PC-9 (cell line): Measurements from ENCODE around the gene TBXT. TPM values are rescaled to one million over a fixed set of nuclear protein-coding genes. Genes with fewer than 3 reads are reported as not detected.

Experiments
- BruUV-seq: library from RNA; stranded (reverse); fragments of 400-500 nt; replicated peaks from 2 replicates; lab custom pipeline; 2021; lab: Mats Ljungman, UMichigan
- CTCF ChIA-PET: fragments of 300-600 bp; sonication (Branson Sonifier 250); formaldehyde crosslinking; loops from one replicate; lab custom pipeline; 2022; ENCODE audit warnings: antibody characterized with exemption; lab: Charles Lee
- POLR2A ChIA-PET: fragments of 300-600 bp; sonication (Branson Sonifier 250); formaldehyde crosslinking; loops from one replicate; lab custom pipeline; 2022; ENCODE audit warnings: antibody characterized with exemption; ENCODE audit not compliant: unreplicated experiment; lab: Charles Lee
- DNase-seq, 2 experiments: peaks; one replicate each; pipeline versions ENCODE4 v3.0.0 to v3.0.0-alpha.2; 2015 to 2022; ENCODE audit warnings: mixed read lengths in 1 of 2
- H2AFZ ChIP-seq: fragments of 200-600 bp; sonication (generic); 2 replicates; pipeline ENCODE4 v1.8.1; 2017; ENCODE audit warnings: antibody characterized with exemption
- H3F3A ChIP-seq: fragments of 200-600 bp; sonication (generic); 2 replicates; pipeline ENCODE4 v1.8.1; 2017; ENCODE audit warnings: antibody characterized with exemption, mild to moderate bottlenecking, low read depth; ENCODE audit not compliant: insufficient read depth
- H3K27ac ChIP-seq: fragments of 200-600 bp; sonication (generic); 2 replicates; pipeline ENCODE4 v1.6.1; 2016; ENCODE audit warnings: mixed run types
- H3K27me3 ChIP-seq: fragments of 200-600 bp; sonication (generic); 2 replicates; pipeline ENCODE4 v1.6.1; 2016; ENCODE audit warnings: low read depth, mixed run types; ENCODE audit not compliant: insufficient read depth
- H3K36me3 ChIP-seq: fragments of 200-600 bp; sonication (generic); 2 replicates; pipeline ENCODE4 v1.6.1; 2016; ENCODE audit warnings: low read depth, mixed run types
- H3K4me1 ChIP-seq: fragments of 200-600 bp; sonication (generic); replicated peaks from 2 replicates; pipeline ENCODE4 v1.6.1; 2016; ENCODE audit warnings: mixed run types; ENCODE audit not compliant: insufficient read depth
- H3K4me2 ChIP-seq: fragments of 200-600 bp; sonication (generic); 2 replicates; pipeline ENCODE4 v1.6.1; 2017; ENCODE audit warnings: mixed run types
- H3K4me3 ChIP-seq: fragments of 200-600 bp; sonication (generic); 2 replicates; pipeline ENCODE4 v1.6.1; 2016; ENCODE audit warnings: mixed run types
- H3K79me2 ChIP-seq: fragments of 200-600 bp; sonication (generic); 2 replicates; pipeline ENCODE4 v1.6.1; 2017; ENCODE audit warnings: low read depth, mixed run types
- H3K9me2 ChIP-seq: fragments of 200-600 bp; sonication (generic); 2 replicates; pipeline ENCODE4 v1.8.1; 2017; ENCODE audit warnings: mild to moderate bottlenecking; ENCODE audit not compliant: insufficient read depth
- H3K9me3 ChIP-seq: fragments of 200-600 bp; sonication (generic); 2 replicates; pipeline ENCODE4 v1.8.1; 2016; ENCODE audit warnings: low read depth; ENCODE audit not compliant: insufficient read depth
- H4K20me1 ChIP-seq: fragments of 200-600 bp; sonication (generic); 2 replicates; pipeline ENCODE4 v1.8.1; 2017; ENCODE audit not compliant: insufficient read depth
- CTCF ChIP-seq: fragments of 200-600 bp; sonication (generic); conservative IDR thresholded peaks from 2 replicates; pipeline ENCODE4 v1.6.1; 2017; ENCODE audit warnings: mixed run types, antibody characterized with exemption, mild to moderate bottlenecking, moderate library complexity
- EZH2 ChIP-seq: fragments of 200-600 bp; sonication (generic); IDR thresholded peaks from 2 replicates; pipeline ENCODE4 v1.8.0; 2017; ENCODE audit warnings: antibody characterized with exemption, low read depth
- intact Hi-C: fragments of 100-400 bp; cut with micrococcal nuclease; formaldehyde crosslinking; loops from one replicate; pipeline ENCODE4 v1.10.0; 2022; ENCODE audit not compliant: unreplicated experiment
- total RNA-seq: library from RNA; stranded (reverse); gene quantifications from 2 replicates; pipeline ENCODE4 v1.2.3, GENCODE V29; 2021

The TBXT gene
- total RNA-seq, 1 experiment from 2014 or later: not detected

- intact Hi-C loops: no loop called here
Observed at GRCh38 chr6:166153966-166154365, 13.7 kb downstream of the TBXT start.

GRCh38 chr6:166152660-166153059, 15.0 kb downstream of the TBXT start:
- intact Hi-C loops: no loop called here
- TF ChIP-seq EZH2 (no peak), CTCF (no peak)
- POLR2A ChIA-PET: no interaction called here

More at GRCh38 chr6:166153966-166154365, 13.7 kb downstream of the TBXT start:
- H3K4me3 ChIP-seq: no peak overlapping the region
- H3K27ac ChIP-seq: no peak overlapping the region
- H3F3A ChIP-seq: no peaks in the 10 kb centered on the region
- no peaks in the 10 kb centered on the region for H4K20me1 ChIP-seq
- no peaks in the 10 kb centered on the region; the same call in 1 of the 2 replicates for H3K9me3 ChIP-seq
- H3K27me3 ChIP-seq: peaks cover 33% of the 10 kb centered on the region
- H3K79me2 ChIP-seq: no peaks in the 10 kb centered on the region
- H3K4me2 ChIP-seq: no peak overlapping the region
- POLR2A ChIA-PET: no interaction called here
- no peak for DNase-seq
- TF ChIP-seq CTCF (no peak), EZH2 (no peak)
- no peak overlapping the region for H2AFZ ChIP-seq
- BruUV-seq: no TSS peak
- H3K9me2 ChIP-seq: no peaks in the 10 kb centered on the region
- CTCF ChIA-PET: no interaction called here
- no peaks in the 10 kb centered on the region for H3K36me3 ChIP-seq
- H3K4me1 ChIP-seq: no peaks in the 10 kb centered on the region

DNA sequence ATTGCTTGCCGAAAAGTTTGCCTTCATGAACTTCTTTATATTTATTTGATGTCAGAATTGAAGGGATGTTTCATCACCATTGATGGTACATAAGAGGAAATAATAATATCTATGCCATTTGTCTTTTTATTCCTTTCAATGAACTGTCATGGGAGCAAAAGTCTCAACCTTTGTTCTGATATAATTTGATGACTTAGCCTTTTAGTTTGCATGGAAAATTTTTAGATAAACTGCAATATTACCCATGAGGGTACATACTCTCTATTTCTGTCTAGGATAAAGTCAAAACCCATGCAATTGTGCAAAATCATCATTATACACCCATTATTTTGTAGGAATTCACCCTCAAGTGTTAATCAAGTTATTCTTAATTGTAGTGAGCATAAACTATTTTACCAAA, 15.9 kb downstream of the TBXT start:
- H3K27me3 ChIP-seq: peaks cover 28% of the 10 kb centered on the region
- no peak overlapping the region for H3K4me2 ChIP-seq
- H3K79me2 ChIP-seq: no peaks in the 10 kb centered on the region
- no peaks in the 10 kb centered on the region for H3K9me2 ChIP-seq
- POLR2A ChIA-PET: no interaction called here
- H3K4me3 ChIP-seq: no peak overlapping the region
- intact Hi-C loops: no loop called here
- H4K20me1 ChIP-seq: no peaks in the 10 kb centered on the region
- BruUV-seq: no TSS peak
- H3F3A ChIP-seq: no peaks in the 10 kb centered on the region
- no peak overlapping the region for H3K27ac ChIP-seq
- no peak for DNase-seq
- TF ChIP-seq EZH2: no peak
- no peak for TF ChIP-seq CTCF
- H3K36me3 ChIP-seq: no peaks in the 10 kb centered on the region
- H2AFZ ChIP-seq: no peak overlapping the region
- CTCF ChIA-PET: no interaction called here
- no peaks in the 10 kb centered on the region; the same call in 1 of the 2 replicates for H3K9me3 ChIP-seq
- no peaks in the 10 kb centered on the region for H3K4me1 ChIP-seq

More at GRCh38 chr6:166152660-166153059, 15.0 kb downstream of the TBXT start:
- Histone ChIP-seq H3K79me2 (no peaks in the 10 kb centered on the region), H3F3A (no peaks in the 10 kb centered on the region), H4K20me1 (no peaks in the 10 kb centered on the region), H3K4me3 (no peak overlapping the region), H2AFZ (no peak overlapping the region), H3K36me3 (no peaks in the 10 kb centered on the region), H3K9me3 (no peaks in the 10 kb centered on the region; the same call in 1 of the 2 replicates), H3K4me1 (no peaks in the 10 kb centered on the region), H3K4me2 (no peak overlapping the region), H3K9me2 (no peaks in the 10 kb centered on the region), H3K27me3 (peaks cover 34% of the 10 kb centered on the region), H3K27ac (no peak overlapping the region)
- no TSS peak for BruUV-seq
- CTCF ChIA-PET: no interaction called here
- no peak for DNase-seq
